GM18502 (cell line): ENCODE results near the gene TRAPPC6A.
"Not testable (repeated sequence)": the region's sequence is repeated elsewhere in the genome, so short reads cannot be mapped to it uniquely, and the experiment has no call there.

ENCODE experiments used
- ATAC-seq: cut with Tn5 transposase; IDR thresholded peaks from one replicate; pipeline ENCODE4 v1.9.1; 2021; ENCODE audit warnings: mild to moderate bottlenecking; ENCODE audit not compliant: unreplicated experiment, poor library complexity

The TRAPPC6A gene

GRCh38 chr19:45136507-45137178 lies 41.4 kb downstream of the TRAPPC6A start:
- no peak for ATAC-seq

- no peak for ATAC-seq
These were observed 42.7 kb downstream of the TRAPPC6A start for GRCh38 chr19:45135176-45135885.

GRCh38 chr19:45133661-45134060 lies 44.4 kb downstream of the TRAPPC6A start:
- no peak for ATAC-seq

GRCh38 chr19:45130888-45131615 lies 47.0 kb downstream of the TRAPPC6A start:
- no peak for ATAC-seq

- ATAC-seq = no peak
These were observed 47.8 kb downstream of the TRAPPC6A start for GRCh38 chr19:45130236-45130635.

- ATAC-seq = no peak
These were observed 49.2 kb downstream of the TRAPPC6A start for GRCh38 chr19:45128806-45129205.

GRCh38 chr19:45128146-45128545 lies 49.9 kb downstream of the TRAPPC6A start:
- no peak for ATAC-seq

- ATAC-seq = no peak
These were observed 51.4 kb downstream of the TRAPPC6A start for GRCh38 chr19:45126654-45127053.

GRCh38 chr19:45125975-45126493 lies 52.0 kb downstream of the TRAPPC6A start:
- ATAC-seq = no peak

GRCh38 chr19:45125360-45125759 lies 52.7 kb downstream of the TRAPPC6A start:
- ATAC-seq = no peak

- no peak for ATAC-seq
These were observed 54.0 kb downstream of the TRAPPC6A start for GRCh38 chr19:45124021-45124420.

GRCh38 chr19:45123440-45123850 lies 54.6 kb downstream of the TRAPPC6A start:
- ATAC-seq = no peak

- ATAC-seq = no peak
These were observed 55.2 kb downstream of the TRAPPC6A start for GRCh38 chr19:45122832-45123231.

GRCh38 chr19:45121827-45122345 lies 56.2 kb downstream of the TRAPPC6A start:
- no peak for ATAC-seq

GRCh38 chr19:45119582-45119981 lies 58.5 kb downstream of the TRAPPC6A start:
- ATAC-seq = no peak

GRCh38 chr19:45118591-45119355 lies 59.3 kb downstream of the TRAPPC6A start:
- ATAC-seq = not testable (repeated sequence)

- ATAC-seq = no peak
These were observed 59.9 kb downstream of the TRAPPC6A start for GRCh38 chr19:45118106-45118505.

GRCh38 chr19:45117671-45118070 lies 60.4 kb downstream of the TRAPPC6A start:
- ATAC-seq = no peak

GRCh38 chr19:45117167-45117594 lies 60.9 kb downstream of the TRAPPC6A start:
- ATAC-seq = no peak
